DND-41 (cell line): ENCODE data around the gene NR0B2.
"Not testable (repeated sequence)": the region's sequence is repeated elsewhere in the genome, so short reads cannot be mapped to it uniquely, and the experiment has no call there.

Source experiments
- ATAC-seq: fragments of 200-7000 bp; cut with Tn5 transposase; 3 replicates; pipeline ENCODE4 v1.9.1; 2021; ENCODE audit warnings: low read depth; ENCODE audit not compliant: insufficient read depth
- DNase-seq: peaks from one replicate; pipeline ENCODE4 v3.0.0-alpha.2; 2020
- H2AFZ ChIP-seq: 2 replicates; pipeline ENCODE4 v1.6.0; 2012; ENCODE audit warnings: low read depth, low read length
- H3K27ac ChIP-seq: 2 replicates; pipeline ENCODE4 v1.5.1; 2012; ENCODE audit warnings: low read length, inconsistent platforms
- H3K27me3 ChIP-seq: fragments of 200-600 bp; sonication (generic); 2 replicates; pipeline ENCODE4 v1.6.0; 2012; ENCODE audit warnings: low read length, mild to moderate bottlenecking, inconsistent platforms; ENCODE audit not compliant: insufficient read depth, poor library complexity
- H3K36me3 ChIP-seq: 2 replicates; pipeline ENCODE4 v1.5.1; 2012; ENCODE audit warnings: low read length, inconsistent platforms; ENCODE audit not compliant: insufficient read depth
- H3K4me1 ChIP-seq: 2 replicates; pipeline ENCODE4 v1.5.1; 2012; ENCODE audit warnings: mild to moderate bottlenecking, low read length; ENCODE audit not compliant: insufficient read depth
- H3K4me2 ChIP-seq: 2 replicates; pipeline ENCODE4 v1.6.0; 2012; ENCODE audit warnings: mild to moderate bottlenecking, moderate library complexity, low read length, inconsistent platforms; ENCODE audit not compliant: insufficient read depth
- H3K4me3 ChIP-seq, 2 experiments: fragments of 200-600 bp in 1 of 2; shearing (Covaris generic) in 1 of 2; 2 replicates each; pipeline ENCODE4 v1.5.1; 2012 to 2016; ENCODE audit warnings: inconsistent platforms in 2 of 2, low read length in 2 of 2, mild to moderate bottlenecking in 2 of 2, low read depth in 1 of 2, moderate library complexity in 1 of 2
- H3K79me2 ChIP-seq: 2 replicates; pipeline ENCODE4 v1.6.0; 2012; ENCODE audit warnings: low read length, inconsistent platforms; ENCODE audit not compliant: insufficient read depth
- H3K9ac ChIP-seq: 2 replicates; pipeline ENCODE4 v1.6.0; 2012; ENCODE audit warnings: low read depth, mild to moderate bottlenecking, inconsistent platforms, low read length, moderate library complexity
- H3K9me3 ChIP-seq: 2 replicates; pipeline ENCODE4 v1.5.1; 2012; ENCODE audit warnings: low read length, moderate library complexity, mild to moderate bottlenecking, inconsistent platforms; ENCODE audit not compliant: insufficient read depth, severe bottlenecking
- H4K20me1 ChIP-seq: 2 replicates; pipeline ENCODE4 v1.6.0; 2012; ENCODE audit warnings: low read length; ENCODE audit not compliant: insufficient read depth
- EZH2 ChIP-seq: IDR thresholded peaks from 3 replicates; pipeline ENCODE4 v1.6.1; 2012; ENCODE audit warnings: borderline replicate concordance, low read depth, mild to moderate bottlenecking, moderate library complexity, low read length, inconsistent platforms; ENCODE audit not compliant: severe bottlenecking
- TF ChIP-seq, protein P1 (sequence below): IDR thresholded peaks from 2 replicates; pipeline ENCODE4 v1.5.1; 2012; ENCODE audit warnings: borderline replicate concordance, low read length, moderate library complexity, mild to moderate bottlenecking; ENCODE audit not compliant: poor library complexity, severe bottlenecking; ENCODE audit errors: extremely low read depth

The NR0B2 gene

DNA sequence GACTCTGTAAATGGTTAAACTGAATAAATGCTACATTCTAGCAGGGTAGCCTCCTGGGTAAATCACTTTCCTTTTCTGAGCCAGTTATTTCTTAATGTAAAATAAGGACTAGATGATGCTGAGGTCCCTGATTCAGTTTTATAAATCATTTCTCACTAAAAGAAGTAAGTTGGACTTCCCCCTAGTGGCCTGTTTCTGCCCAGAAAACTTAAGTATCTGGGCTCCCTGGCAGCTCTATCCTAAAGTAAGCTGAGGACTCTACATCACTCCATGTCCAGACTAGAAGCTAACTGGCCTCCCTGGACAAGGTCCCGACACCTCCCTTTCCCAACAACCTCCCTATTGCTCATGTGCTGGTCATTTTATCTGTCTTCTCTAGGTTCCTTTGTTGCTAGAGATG lies 26.6 kb downstream of the NR0B2 start:
- ATAC-seq (no peak), DNase-seq (no peak)
- H3K36me3 ChIP-seq = peaks cover 72% of the 10 kb centered on the region

DNA sequence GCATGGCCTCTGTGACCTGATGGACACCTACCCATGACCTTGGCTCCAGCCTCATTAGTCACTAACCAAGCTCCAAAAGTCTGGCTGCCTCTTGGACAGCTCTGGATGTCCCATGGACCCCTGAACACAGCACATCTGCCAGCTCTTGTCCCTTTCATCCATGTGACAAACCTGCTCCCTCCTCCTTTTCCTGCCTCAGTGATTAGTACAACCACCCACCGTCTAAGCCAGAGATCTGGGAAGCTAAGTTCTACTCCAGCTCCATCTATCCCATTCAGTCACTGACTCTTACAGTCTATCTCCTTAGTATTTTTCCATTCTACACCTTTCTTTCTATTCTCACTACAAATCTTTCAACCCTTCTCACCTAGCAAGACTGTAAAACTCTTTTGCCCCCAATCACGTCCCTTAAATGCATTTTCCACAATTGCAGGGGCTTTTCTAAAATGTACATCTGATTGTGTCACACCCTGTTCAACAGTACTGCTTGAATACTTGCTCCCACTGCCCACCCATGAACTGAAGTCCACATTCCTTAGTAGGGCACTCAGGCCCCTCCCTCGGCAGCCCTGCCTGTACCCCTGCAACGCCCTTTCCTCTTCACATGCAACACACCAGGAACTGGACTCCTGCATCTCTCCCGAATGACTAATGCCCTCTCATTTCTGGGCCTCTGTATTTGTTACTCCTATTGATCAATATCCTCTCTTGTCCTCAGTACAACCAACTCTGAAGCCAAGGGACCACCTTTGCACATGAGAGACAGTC lies 30.9 kb downstream of the NR0B2 start:
- H3K4me3 ChIP-seq = no peak overlapping the region
- no peaks in the 10 kb centered on the region for H3K4me1 ChIP-seq
- no peak overlapping the region for H3K4me2 ChIP-seq
- TF ChIP-seq, protein P1, sequence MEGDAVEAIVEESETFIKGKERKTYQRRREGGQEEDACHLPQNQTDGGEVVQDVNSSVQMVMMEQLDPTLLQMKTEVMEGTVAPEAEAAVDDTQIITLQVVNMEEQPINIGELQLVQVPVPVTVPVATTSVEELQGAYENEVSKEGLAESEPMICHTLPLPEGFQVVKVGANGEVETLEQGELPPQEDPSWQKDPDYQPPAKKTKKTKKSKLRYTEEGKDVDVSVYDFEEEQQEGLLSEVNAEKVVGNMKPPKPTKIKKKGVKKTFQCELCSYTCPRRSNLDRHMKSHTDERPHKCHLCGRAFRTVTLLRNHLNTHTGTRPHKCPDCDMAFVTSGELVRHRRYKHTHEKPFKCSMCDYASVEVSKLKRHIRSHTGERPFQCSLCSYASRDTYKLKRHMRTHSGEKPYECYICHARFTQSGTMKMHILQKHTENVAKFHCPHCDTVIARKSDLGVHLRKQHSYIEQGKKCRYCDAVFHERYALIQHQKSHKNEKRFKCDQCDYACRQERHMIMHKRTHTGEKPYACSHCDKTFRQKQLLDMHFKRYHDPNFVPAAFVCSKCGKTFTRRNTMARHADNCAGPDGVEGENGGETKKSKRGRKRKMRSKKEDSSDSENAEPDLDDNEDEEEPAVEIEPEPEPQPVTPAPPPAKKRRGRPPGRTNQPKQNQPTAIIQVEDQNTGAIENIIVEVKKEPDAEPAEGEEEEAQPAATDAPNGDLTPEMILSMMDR = no peak
- TF ChIP-seq EZH2 = no peak
- no peak for ATAC-seq
- H3K9me3 ChIP-seq = no peaks in the 10 kb centered on the region
- no peak for DNase-seq
- H3K36me3 ChIP-seq = peaks cover 76% of the 10 kb centered on the region
- H2AFZ ChIP-seq = no peak overlapping the region
- H3K79me2 ChIP-seq = peaks cover 4% of the 10 kb centered on the region; the same call in 1 of the 2 replicates
- peaks cover 12% of the 10 kb centered on the region; the same call in 1 of the 2 replicates for H4K20me1 ChIP-seq
- no peaks in the 10 kb centered on the region for H3K27me3 ChIP-seq
- no peak overlapping the region for H3K9ac ChIP-seq
- no peak overlapping the region for H3K27ac ChIP-seq

More for the DNA sequence above, 26.6 kb downstream of the NR0B2 start:
- Histone ChIP-seq H3K27me3 (no peaks in the 10 kb centered on the region), H3K4me2 (no peak overlapping the region), H3K79me2 (peaks cover 30% of the 10 kb centered on the region), H3K9ac (no peak overlapping the region), H3K9me3 (no peaks in the 10 kb centered on the region), H2AFZ (no peak overlapping the region), H4K20me1 (peaks cover 19% of the 10 kb centered on the region; the same call in 1 of the 2 replicates), H3K4me3 (no peak overlapping the region), H3K4me1 (peaks cover 25% of the 10 kb centered on the region), H3K27ac (no peak overlapping the region)
- TF ChIP-seq, protein P1 = peak; percentile 36
- no peak for TF ChIP-seq EZH2

DNA sequence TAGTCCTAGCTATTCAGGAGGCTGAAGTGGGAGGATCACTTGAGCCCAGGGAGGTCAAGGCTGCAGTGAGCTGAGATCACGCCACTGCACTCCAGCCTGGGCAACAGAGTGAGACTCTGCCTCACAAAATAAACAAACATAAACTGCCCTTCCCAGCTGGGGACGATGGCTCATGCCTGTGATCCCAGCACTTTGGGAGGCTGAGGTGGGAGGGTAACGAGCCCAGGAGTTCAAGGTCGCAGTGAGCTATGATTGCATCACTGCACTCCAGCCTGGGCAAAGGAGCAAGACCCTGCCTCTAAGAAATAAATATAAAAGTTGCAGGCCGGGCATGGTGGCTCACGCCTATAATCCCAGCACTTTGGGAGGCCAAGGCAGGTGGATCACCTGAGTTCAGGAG lies 32.2 kb downstream of the NR0B2 start:
- not testable (repeated sequence) for H3K79me2 ChIP-seq, H3K4me3 ChIP-seq, H3K9ac ChIP-seq, H2AFZ ChIP-seq, H3K27me3 ChIP-seq, H3K4me2 ChIP-seq, H3K27ac ChIP-seq, H3K4me1 ChIP-seq, H3K9me3 ChIP-seq, ATAC-seq, DNase-seq
- H3K36me3 ChIP-seq = peaks cover 78% of the 10 kb centered on the region
- H4K20me1 ChIP-seq = peaks cover 12% of the 10 kb centered on the region; the same call in 1 of the 2 replicates

DNA sequence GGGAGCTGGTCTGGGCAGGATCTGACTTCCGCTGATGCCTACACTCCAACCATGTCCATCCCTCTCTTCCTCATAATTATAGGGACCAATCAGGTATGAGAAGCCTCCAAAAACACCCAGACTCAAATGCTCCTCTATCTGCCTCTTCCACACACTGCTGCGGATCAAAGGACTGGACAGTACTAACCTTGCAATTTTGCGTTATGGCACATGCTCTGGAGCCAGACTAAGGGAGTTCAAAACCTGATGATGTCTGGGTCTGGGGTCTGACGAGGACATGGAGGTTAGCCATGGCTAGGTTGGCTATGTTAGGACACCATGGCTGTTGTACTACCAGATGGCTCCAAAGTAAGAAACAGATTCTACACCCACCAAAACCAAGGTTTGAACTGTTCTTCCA lies 34.0 kb downstream of the NR0B2 start:
- H3K79me2 ChIP-seq = peaks cover 4% of the 10 kb centered on the region; the same call in 1 of the 2 replicates
- H2AFZ ChIP-seq = no peak overlapping the region
- no peak overlapping the region for H3K9ac ChIP-seq
- TF ChIP-seq EZH2 = no peak
- TF ChIP-seq, protein P1 = no peak
- H3K27ac ChIP-seq = no peak overlapping the region
- H3K36me3 ChIP-seq = peaks cover 69% of the 10 kb centered on the region
- H3K4me1 ChIP-seq = no peaks in the 10 kb centered on the region
- H3K9me3 ChIP-seq = no peaks in the 10 kb centered on the region
- no peaks in the 10 kb centered on the region for H3K27me3 ChIP-seq
- no peak overlapping the region for H3K4me3 ChIP-seq
- no peak overlapping the region for H3K4me2 ChIP-seq
- DNase-seq = no peak
- peaks cover 12% of the 10 kb centered on the region; the same call in 1 of the 2 replicates for H4K20me1 ChIP-seq
- ATAC-seq = no peak
